ENCODE data around the gene KCNG3.

The KCNG3 gene

DNA sequence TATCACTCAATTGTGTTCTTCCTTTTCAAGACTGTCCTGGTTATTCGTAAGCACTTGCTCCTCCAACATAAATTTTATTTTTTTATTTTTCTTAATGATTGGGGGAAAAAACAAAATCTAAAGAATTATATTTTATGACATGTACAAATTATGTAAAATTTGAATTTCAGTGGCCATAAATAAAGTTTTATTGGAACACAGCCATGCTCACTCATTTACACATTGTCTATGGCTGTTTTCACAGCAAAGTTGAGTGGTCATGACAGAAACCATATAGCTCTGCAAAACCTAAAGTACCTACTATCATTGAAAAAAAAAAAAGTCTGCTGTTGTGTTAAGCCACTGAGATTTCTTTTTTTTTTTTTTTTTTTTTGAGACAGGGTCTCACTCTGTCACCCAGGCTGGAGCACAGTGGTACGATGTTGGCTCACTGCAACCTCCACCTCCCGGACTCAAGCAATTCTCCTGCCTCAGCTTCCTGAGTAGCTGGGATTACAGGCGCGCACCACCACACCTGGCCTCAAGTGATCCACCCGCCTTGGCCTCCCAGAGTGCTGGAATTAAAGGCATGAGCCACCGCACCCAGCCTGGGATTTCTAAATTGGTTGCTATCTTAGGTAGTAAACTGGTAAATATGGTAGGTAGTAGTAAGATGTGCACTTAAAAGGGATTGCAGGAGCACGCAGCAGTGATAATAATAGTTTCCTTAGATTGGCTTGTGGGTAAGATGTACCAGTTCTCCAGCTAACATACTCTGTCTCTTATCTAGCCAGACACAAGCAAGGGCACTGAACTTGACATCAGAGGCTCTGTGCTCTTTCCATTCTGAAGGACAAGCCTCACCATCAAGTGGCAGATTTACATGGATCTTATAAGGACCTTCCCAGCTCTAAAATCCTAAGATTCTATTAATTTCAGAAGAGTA, 44.4 kb downstream of the KCNG3 start:
- Histone ChIP-seq H3K4me2 (ENCODE audit: insufficient read depth, low read length, poor library complexity, severe bottlenecking) (no peak overlapping the region), H3K23ac (ENCODE audit: low read depth, low read length, poor library complexity) (no peak overlapping the region), H2BK5ac (ENCODE audit: low read length) (no peak overlapping the region), H3K27ac (replicated peaks; ENCODE audit: low read length) (no peak overlapping the region), H3K27me3 (ENCODE audit: control insufficient read depth in 3 of 3, insufficient read depth in 3 of 3, low read depth in 1 of 3, low read length in 3 of 3) (peaks cover 0 to 2% (median 0%) of the 10 kb centered on the region in 3 experiments), H2AK5ac (ENCODE audit: low read depth, low read length) (no peak overlapping the region), H2AFZ (ENCODE audit: low read length) (no peak overlapping the region), H2BK15ac (ENCODE audit: low read length) (no peak overlapping the region), H4K8ac (ENCODE audit: low read depth, low read length) (no peak overlapping the region), H3K18ac (ENCODE audit: low read length) (no peak overlapping the region), H3K9ac (ENCODE audit: low read depth, low read length, poor library complexity) (no peak overlapping the region), H2BK12ac (ENCODE audit: low read length) (no peak overlapping the region), H2BK120ac (ENCODE audit: low read depth, low read length) (no peak overlapping the region), H3K9me3 (replicated peaks in 1 of 2; ENCODE audit: control insufficient read depth in 2 of 2, insufficient read depth in 1 of 2, low read depth in 1 of 2, low read length in 2 of 2) (no peaks in the 10 kb centered on the region), H3K14ac (ENCODE audit: low read length) (no peak overlapping the region), H3K79me1 (ENCODE audit: low read depth, low read length) (no peaks in the 10 kb centered on the region), H4K91ac (ENCODE audit: low read depth, low read length, poor library complexity) (no peak overlapping the region), H3K4me3 (ENCODE audit: low read length in 2 of 2) (no peak overlapping the region), H3K4ac (ENCODE audit: low read length) (no peak overlapping the region), H3K36me3 (replicated peaks in 1 of 2; ENCODE audit: control insufficient read depth in 2 of 2, insufficient read depth in 2 of 2, low read length in 2 of 2) (no peaks in the 10 kb centered on the region), H3K4me1 (ENCODE audit: control insufficient read depth in 2 of 2, insufficient read depth in 1 of 2, low read depth in 1 of 2, low read length in 2 of 2) (no peaks in the 10 kb centered on the region)
- DNase-seq (ENCODE audit: low spot score) = no peak
- WGBS, 2 donors (ENCODE audit: extremely low coverage in 2 of 2, insufficient read length in 2 of 2, insufficient replicate concordance in 1 of 2) = no CpG with 5 or more reads among the region's 8 CpGs

DNA sequence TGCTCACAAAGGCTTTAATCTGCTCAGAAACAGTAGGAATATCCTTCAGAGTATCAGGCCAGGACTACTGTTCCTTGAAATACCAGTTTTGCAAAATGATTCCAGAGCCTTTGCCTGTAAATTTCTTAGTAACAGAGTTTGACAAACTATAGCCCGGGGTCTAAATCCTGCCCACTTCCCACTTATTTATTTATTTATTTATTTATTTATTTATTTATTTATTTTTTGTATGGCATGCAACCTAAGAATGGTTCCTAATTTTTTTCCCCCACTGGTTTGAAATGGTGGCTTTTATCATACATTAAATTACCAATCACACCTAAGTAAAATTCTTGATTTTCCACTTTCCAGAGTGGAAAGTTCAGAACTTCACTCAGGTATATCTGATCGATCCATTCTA, 45.6 kb downstream of the KCNG3 start:
- no peak for DNase-seq (ENCODE audit: low spot score)
- H3K4me3 ChIP-seq (ENCODE audit: low read length in 2 of 2) = no peak overlapping the region
- no peak overlapping the region for H3K4ac ChIP-seq (ENCODE audit: low read length)
- H2BK5ac ChIP-seq (ENCODE audit: low read length) = no peak overlapping the region
- H3K14ac ChIP-seq (ENCODE audit: low read length) = no peak overlapping the region
- H3K9me3 ChIP-seq (replicated peaks in 1 of 2; ENCODE audit: control insufficient read depth in 2 of 2, insufficient read depth in 1 of 2, low read depth in 1 of 2, low read length in 2 of 2) = no peaks in the 10 kb centered on the region
- H3K18ac ChIP-seq (ENCODE audit: low read length) = no peak overlapping the region
- H4K91ac ChIP-seq (ENCODE audit: low read depth, low read length, poor library complexity) = no peak overlapping the region
- WGBS, 2 donors (ENCODE audit: extremely low coverage in 2 of 2, insufficient read length in 2 of 2, insufficient replicate concordance in 1 of 2) = no CpG with 5 or more reads among the region's 2 CpGs
- H3K23ac ChIP-seq (ENCODE audit: low read depth, low read length, poor library complexity) = no peak overlapping the region
- no peaks in the 10 kb centered on the region for H3K79me1 ChIP-seq (ENCODE audit: low read depth, low read length)
- H2AFZ ChIP-seq (ENCODE audit: low read length) = no peak overlapping the region
- H4K8ac ChIP-seq (ENCODE audit: low read depth, low read length) = no peak overlapping the region
- no peak overlapping the region for H2AK5ac ChIP-seq (ENCODE audit: low read depth, low read length)
- no peak overlapping the region for H2BK120ac ChIP-seq (ENCODE audit: low read depth, low read length)
- peaks cover 0 to 2% (median 0%) of the 10 kb centered on the region in 3 experiments for H3K27me3 ChIP-seq (ENCODE audit: control insufficient read depth in 3 of 3, insufficient read depth in 3 of 3, low read depth in 1 of 3, low read length in 3 of 3)
- no peak overlapping the region for H3K27ac ChIP-seq (replicated peaks; ENCODE audit: low read length)
- H3K4me1 ChIP-seq (ENCODE audit: control insufficient read depth in 2 of 2, insufficient read depth in 1 of 2, low read depth in 1 of 2, low read length in 2 of 2) = no peaks in the 10 kb centered on the region
- H3K4me2 ChIP-seq (ENCODE audit: insufficient read depth, low read length, poor library complexity, severe bottlenecking) = no peak overlapping the region
- no peak overlapping the region for H2BK12ac ChIP-seq (ENCODE audit: low read length)
- no peak overlapping the region for H3K9ac ChIP-seq (ENCODE audit: low read depth, low read length, poor library complexity)
- H2BK15ac ChIP-seq (ENCODE audit: low read length) = no peak overlapping the region
- H3K36me3 ChIP-seq (replicated peaks in 1 of 2; ENCODE audit: control insufficient read depth in 2 of 2, insufficient read depth in 2 of 2, low read length in 2 of 2) = no peaks in the 10 kb centered on the region

DNA sequence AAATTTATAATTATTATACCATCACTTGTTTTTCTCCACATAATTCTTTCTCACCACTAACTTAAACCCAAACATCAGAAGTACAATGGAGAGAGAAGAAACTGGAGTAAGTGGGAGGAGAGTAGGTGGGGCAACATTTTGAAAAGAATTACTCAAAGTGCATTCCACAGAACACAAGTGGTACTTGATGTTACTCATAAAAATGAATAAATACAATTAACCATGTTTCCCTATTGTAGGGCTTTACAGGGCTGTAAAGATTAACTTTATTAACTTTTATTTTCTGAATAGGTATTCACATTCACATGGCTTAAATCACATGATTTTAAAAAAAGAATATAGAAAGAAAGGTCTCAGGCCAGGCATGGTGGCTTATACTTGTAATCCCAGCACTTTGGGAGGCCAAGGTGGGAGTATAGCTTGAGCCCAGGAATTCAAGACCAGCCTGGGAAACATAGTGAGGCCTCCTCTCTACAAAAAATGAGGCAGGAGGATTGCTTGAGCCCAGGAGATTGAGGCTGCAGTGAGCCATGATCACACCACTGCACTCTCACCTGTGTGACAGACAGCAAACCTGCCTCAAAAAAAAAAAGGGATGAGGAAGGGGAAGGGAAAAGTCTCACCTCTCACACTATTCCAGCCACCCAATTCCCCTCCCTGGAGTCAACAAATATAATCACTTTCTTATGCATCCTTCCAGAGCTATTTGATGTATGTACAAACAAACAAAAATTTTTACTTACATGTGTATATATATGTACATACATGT, 47.1 kb downstream of the KCNG3 start:
- no peak overlapping the region for H2AK5ac ChIP-seq (ENCODE audit: low read depth, low read length)
- no peaks in the 10 kb centered on the region for H3K4me1 ChIP-seq (ENCODE audit: control insufficient read depth in 2 of 2, insufficient read depth in 1 of 2, low read depth in 1 of 2, low read length in 2 of 2)
- no peak overlapping the region for H2BK12ac ChIP-seq (ENCODE audit: low read length)
- no peaks in the 10 kb centered on the region for H3K9me3 ChIP-seq (replicated peaks in 1 of 2; ENCODE audit: control insufficient read depth in 2 of 2, insufficient read depth in 1 of 2, low read depth in 1 of 2, low read length in 2 of 2)
- no peak overlapping the region for H2BK15ac ChIP-seq (ENCODE audit: low read length)
- H3K18ac ChIP-seq (ENCODE audit: low read length) = no peak overlapping the region
- no peak overlapping the region for H2BK120ac ChIP-seq (ENCODE audit: low read depth, low read length)
- H2BK5ac ChIP-seq (ENCODE audit: low read length) = no peak overlapping the region
- no peak overlapping the region for H2AFZ ChIP-seq (ENCODE audit: low read length)
- H3K79me1 ChIP-seq (ENCODE audit: low read depth, low read length) = no peaks in the 10 kb centered on the region
- H3K4ac ChIP-seq (ENCODE audit: low read length) = no peak overlapping the region
- no peak for DNase-seq (ENCODE audit: low spot score)
- no peak overlapping the region for H3K4me3 ChIP-seq (ENCODE audit: low read length in 2 of 2)
- no peak overlapping the region for H3K14ac ChIP-seq (ENCODE audit: low read length)
- no peak overlapping the region for H4K8ac ChIP-seq (ENCODE audit: low read depth, low read length)
- no peak overlapping the region for H3K27ac ChIP-seq (replicated peaks; ENCODE audit: low read length)
- H3K4me2 ChIP-seq (ENCODE audit: insufficient read depth, low read length, poor library complexity, severe bottlenecking) = no peak overlapping the region
- peaks cover 0 to 2% (median 0%) of the 10 kb centered on the region in 3 experiments for H3K27me3 ChIP-seq (ENCODE audit: control insufficient read depth in 3 of 3, insufficient read depth in 3 of 3, low read depth in 1 of 3, low read length in 3 of 3)
- no peak overlapping the region for H4K91ac ChIP-seq (ENCODE audit: low read depth, low read length, poor library complexity)
- no peak overlapping the region for H3K23ac ChIP-seq (ENCODE audit: low read depth, low read length, poor library complexity)
- H3K9ac ChIP-seq (ENCODE audit: low read depth, low read length, poor library complexity) = no peak overlapping the region
- H3K36me3 ChIP-seq (replicated peaks in 1 of 2; ENCODE audit: control insufficient read depth in 2 of 2, insufficient read depth in 2 of 2, low read length in 2 of 2) = no peaks in the 10 kb centered on the region

GRCh38 chr2:42443718-42444399, 49.9 kb downstream of the KCNG3 start:
- Histone ChIP-seq H3K9me3 (replicated peaks in 1 of 2; ENCODE audit: control insufficient read depth in 2 of 2, insufficient read depth in 1 of 2, low read depth in 1 of 2, low read length in 2 of 2) (no peaks in the 10 kb centered on the region), H3K27ac (replicated peaks; ENCODE audit: low read length) (no peak overlapping the region), H4K8ac (ENCODE audit: low read depth, low read length) (no peak overlapping the region), H3K36me3 (replicated peaks in 1 of 2; ENCODE audit: control insufficient read depth in 2 of 2, insufficient read depth in 2 of 2, low read length in 2 of 2) (no peaks in the 10 kb centered on the region), H4K91ac (ENCODE audit: low read depth, low read length, poor library complexity) (no peak overlapping the region), H3K27me3 (ENCODE audit: control insufficient read depth in 3 of 3, insufficient read depth in 3 of 3, low read depth in 1 of 3, low read length in 3 of 3) (peaks cover 0 to under 1% (median 0%) of the 10 kb centered on the region in 3 experiments), H2BK15ac (ENCODE audit: low read length) (no peak overlapping the region), H3K4me1 (ENCODE audit: control insufficient read depth in 2 of 2, insufficient read depth in 1 of 2, low read depth in 1 of 2, low read length in 2 of 2) (no peaks in the 10 kb centered on the region), H3K4ac (ENCODE audit: low read length) (no peak overlapping the region), H2BK5ac (ENCODE audit: low read length) (no peak overlapping the region), H2BK12ac (ENCODE audit: low read length) (no peak overlapping the region), H3K18ac (ENCODE audit: low read length) (no peak overlapping the region), H3K14ac (ENCODE audit: low read length) (no peak overlapping the region), H3K4me3 (ENCODE audit: low read length in 2 of 2) (no peak overlapping the region), H3K23ac (ENCODE audit: low read depth, low read length, poor library complexity) (no peak overlapping the region), H2BK120ac (ENCODE audit: low read depth, low read length) (no peak overlapping the region), H3K4me2 (ENCODE audit: insufficient read depth, low read length, poor library complexity, severe bottlenecking) (no peak overlapping the region), H2AK5ac (ENCODE audit: low read depth, low read length) (no peak overlapping the region), H2AFZ (ENCODE audit: low read length) (no peak overlapping the region), H3K79me1 (ENCODE audit: low read depth, low read length) (no peaks in the 10 kb centered on the region), H3K9ac (ENCODE audit: low read depth, low read length, poor library complexity) (no peak overlapping the region)
- no peak for DNase-seq (ENCODE audit: low spot score)
- WGBS, 2 donors (ENCODE audit: extremely low coverage in 2 of 2, insufficient read length in 2 of 2, insufficient replicate concordance in 1 of 2) = no CpG with 5 or more reads among the region's 5 CpGs

Data from neuronal stem cell (in vitro differentiated cells).